Body of pancreas (tissue), 4 donors: ENCODE data around the gene AMDHD1. TPM values are rescaled to one million over a fixed set of nuclear protein-coding genes. Genes with fewer than 3 reads are reported as not detected.
A peak's percentile ranks its signal among the peaks of the same experiment; 100 is the strongest.

Source experiments
- ATAC-seq: fragments of 150-250 bp; one replicate; pipeline ENCODE4 v1.9.1; 2016
- DNase-seq, 4 donors: peaks; one replicate each; pipeline ENCODE4 v3.0.0-alpha.2; 2019
- H3K27ac ChIP-seq, 4 donors: fragments of 200-600 bp; sonication (generic); 1 replicate in 3 of 4; 2 replicates in 1 of 4; pipeline versions ENCODE4 v1.5.1 to v1.6.1; 2016 to 2019; ENCODE audit warnings: mild to moderate bottlenecking in 1 of 4, mixed read lengths in 1 of 4, moderate library complexity in 1 of 4
- H3K27me3 ChIP-seq, 2 donors: fragments of 200-600 bp; sonication (generic); one replicate each; pipeline ENCODE4 v1.6.0; 2016; ENCODE audit warnings: mild to moderate bottlenecking in 1 of 2
- H3K36me3 ChIP-seq, 2 donors: fragments of 200-600 bp; sonication (generic); replicated peaks in 1 of 2; 2 replicates each; pipeline ENCODE4 v1.5.1; 2016; ENCODE audit warnings: low read depth in 2 of 2; ENCODE audit not compliant: insufficient read depth in 1 of 2
- H3K4me1 ChIP-seq: fragments of 200-600 bp; sonication (generic); one replicate; pipeline ENCODE4 v1.6.0; 2016
- H3K4me3 ChIP-seq, 2 donors: fragments of 200-600 bp; sonication (generic); 1 replicate in 1 of 2; 2 replicates in 1 of 2; pipeline ENCODE4 v1.5.1; 2016 to 2019
- H3K9me3 ChIP-seq, 3 donors: fragments of 200-600 bp; sonication (generic); 1 replicate in 2 of 3; 2 replicates in 1 of 3; pipeline ENCODE4 v1.5.1; 2016
- POLR2A ChIP-seq, 3 donors: fragments of 450-650 bp; IDR thresholded peaks; one replicate each; pipeline ENCODE4 v1.6.1; 2016; ENCODE audit warnings: antibody characterized with exemption in 3 of 3, mild to moderate bottlenecking in 2 of 3
- WGBS, 2 donors: methylation state at CpG; one replicate each; pipeline ENCODE4 v1.1.5; 2017; 5-methylcytosine and 5-hydroxymethylcytosine counted together
- intact Hi-C: fragments of 100-400 bp; cut with DNase I; formaldehyde crosslinking; loops from one replicate; pipeline ENCODE4 v1.15.1; 2023
- total RNA-seq, 2 donors: library from RNA; depleted of rRNA; stranded (reverse); fragments of >200 nt; gene quantifications; one replicate each; pipeline ENCODE4 v1.1.0, GENCODE V29; 2016
- TF ChIP-seq, protein P1 (sequence below), 7 experiments: fragments of 450-650 bp in 4 of 7; fragments of 200-600 bp in 3 of 7; sonication (generic) in 3 of 7; IDR thresholded peaks; one replicate each; pipeline ENCODE4 v1.5.1; 2016 to 2019; ENCODE audit warnings: antibody characterized with exemption in 7 of 7

Gene AMDHD1, protein sequence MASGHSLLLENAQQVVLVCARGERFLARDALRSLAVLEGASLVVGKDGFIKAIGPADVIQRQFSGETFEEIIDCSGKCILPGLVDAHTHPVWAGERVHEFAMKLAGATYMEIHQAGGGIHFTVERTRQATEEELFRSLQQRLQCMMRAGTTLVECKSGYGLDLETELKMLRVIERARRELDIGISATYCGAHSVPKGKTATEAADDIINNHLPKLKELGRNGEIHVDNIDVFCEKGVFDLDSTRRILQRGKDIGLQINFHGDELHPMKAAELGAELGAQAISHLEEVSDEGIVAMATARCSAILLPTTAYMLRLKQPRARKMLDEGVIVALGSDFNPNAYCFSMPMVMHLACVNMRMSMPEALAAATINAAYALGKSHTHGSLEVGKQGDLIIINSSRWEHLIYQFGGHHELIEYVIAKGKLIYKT
- total RNA-seq, result 1 to 10 TPM; 4.4 to 4.6 TPM

DNA sequence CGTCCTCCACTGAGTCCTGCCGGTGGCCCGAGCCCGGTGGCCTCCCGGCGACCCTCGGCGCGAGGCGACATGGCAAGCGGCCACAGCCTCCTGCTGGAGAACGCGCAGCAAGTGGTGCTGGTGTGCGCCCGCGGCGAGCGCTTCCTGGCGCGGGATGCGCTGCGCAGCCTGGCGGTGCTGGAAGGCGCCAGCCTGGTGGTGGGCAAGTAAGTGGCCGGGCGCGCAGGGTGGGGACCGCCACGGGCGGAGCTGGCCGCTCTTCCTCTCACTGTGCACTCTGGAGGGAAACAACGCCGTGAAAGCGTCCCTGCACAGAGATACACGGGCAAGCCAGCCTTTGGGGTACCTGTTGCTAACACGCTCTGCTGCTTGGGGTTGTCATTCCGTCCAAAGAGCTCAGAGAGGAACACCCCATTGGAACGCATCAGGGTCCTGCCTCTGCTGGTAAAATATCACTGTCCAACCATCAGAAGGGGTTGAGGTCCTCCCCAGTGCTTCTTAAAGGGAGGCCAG, at the start of gene AMDHD1:
Gene AMDHD1, plus strand, starts transcription at position 2 of the 513 bp plus-strand sequence. Its CDS starts 68 bp downstream, at position 70.
- intact Hi-C loops, result no loop called here
- Histone ChIP-seq H3K36me3 (no peaks in the 10 kb centered on the region), H3K4me3 (peak within 1 kb of the TSS; percentile 74 to 93), H3K4me1 (peaks cover 10% of the 10 kb centered on the region), H3K9me3 (no peaks in the 10 kb centered on the region), H3K27me3 (no peaks in the 10 kb centered on the region), H3K27ac (peak within 1 kb of the TSS; percentile 70 to 88 (median 86))
- peak; percentile 63 for ATAC-seq
- 0% methylated on average over 4 to 18 of the region's 38 CpGs for WGBS, 2 donors
- TF ChIP-seq, protein P1, sequence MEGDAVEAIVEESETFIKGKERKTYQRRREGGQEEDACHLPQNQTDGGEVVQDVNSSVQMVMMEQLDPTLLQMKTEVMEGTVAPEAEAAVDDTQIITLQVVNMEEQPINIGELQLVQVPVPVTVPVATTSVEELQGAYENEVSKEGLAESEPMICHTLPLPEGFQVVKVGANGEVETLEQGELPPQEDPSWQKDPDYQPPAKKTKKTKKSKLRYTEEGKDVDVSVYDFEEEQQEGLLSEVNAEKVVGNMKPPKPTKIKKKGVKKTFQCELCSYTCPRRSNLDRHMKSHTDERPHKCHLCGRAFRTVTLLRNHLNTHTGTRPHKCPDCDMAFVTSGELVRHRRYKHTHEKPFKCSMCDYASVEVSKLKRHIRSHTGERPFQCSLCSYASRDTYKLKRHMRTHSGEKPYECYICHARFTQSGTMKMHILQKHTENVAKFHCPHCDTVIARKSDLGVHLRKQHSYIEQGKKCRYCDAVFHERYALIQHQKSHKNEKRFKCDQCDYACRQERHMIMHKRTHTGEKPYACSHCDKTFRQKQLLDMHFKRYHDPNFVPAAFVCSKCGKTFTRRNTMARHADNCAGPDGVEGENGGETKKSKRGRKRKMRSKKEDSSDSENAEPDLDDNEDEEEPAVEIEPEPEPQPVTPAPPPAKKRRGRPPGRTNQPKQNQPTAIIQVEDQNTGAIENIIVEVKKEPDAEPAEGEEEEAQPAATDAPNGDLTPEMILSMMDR (IDR thresholded peaks at IDR 0.05), result peak in 5 of 7 experiments; percentile 24 to 41 (median 35)
- TF ChIP-seq POLR2A (IDR thresholded peaks at IDR 0.05), result no peak
- DNase-seq, result peak; percentile 40 to 65 (median 50)

DNA sequence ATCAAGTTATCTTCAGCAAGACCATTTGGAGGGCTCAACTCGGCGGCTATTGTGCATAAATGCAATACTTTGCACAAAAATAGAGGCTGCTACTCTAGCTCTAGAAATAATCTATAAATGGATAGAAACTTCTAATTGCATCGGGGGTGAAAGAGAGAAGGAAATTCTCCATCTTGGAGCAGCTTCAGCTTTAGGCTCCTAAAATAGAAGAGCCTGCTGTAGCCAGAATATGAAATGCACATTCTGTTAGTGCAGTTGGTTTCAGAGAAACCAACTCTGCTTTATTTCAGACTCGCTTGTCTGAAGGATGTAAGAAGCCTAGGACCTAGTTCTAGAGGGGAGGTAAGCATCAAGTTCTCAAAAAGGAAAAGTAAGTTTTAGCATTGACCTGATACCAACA, 46.3 kb upstream of the AMDHD1 start:
- no peaks in the 10 kb centered on the region for H3K9me3 ChIP-seq
- 80 to 85% methylated on average over 4 of the region's 4 CpGs for WGBS, 2 donors
- no peak for ATAC-seq
- no peak overlapping the region for H3K4me3 ChIP-seq
- intact Hi-C loops, result no loop called here
- no peak for DNase-seq
- TF ChIP-seq POLR2A (IDR thresholded peaks at IDR 0.05), result no peak
- TF ChIP-seq, protein P1 (IDR thresholded peaks at IDR 0.05), result no peak
- H3K36me3 ChIP-seq, result no peaks in the 10 kb centered on the region
- no peaks in the 10 kb centered on the region for H3K4me1 ChIP-seq
- no peaks in the 10 kb centered on the region for H3K27me3 ChIP-seq
- no peak overlapping the region for H3K27ac ChIP-seq

DNA sequence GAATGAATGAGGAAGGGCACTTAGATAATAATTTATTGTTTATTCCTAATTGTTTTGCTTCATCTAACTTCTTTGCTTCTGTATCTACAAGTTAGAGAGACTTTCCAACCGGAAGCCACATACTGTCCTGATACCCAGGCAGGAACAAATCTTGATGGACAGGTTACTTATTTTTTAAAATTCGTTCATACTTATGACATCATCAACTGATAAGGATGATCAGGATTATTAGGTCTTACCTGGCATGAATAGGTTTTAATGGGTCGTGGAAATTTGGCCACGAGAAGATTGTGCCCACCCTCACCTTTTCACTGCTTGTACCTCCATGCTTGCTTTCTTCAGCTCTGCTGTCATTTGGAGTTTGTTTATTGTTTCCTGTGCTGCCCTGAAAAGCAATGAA, 45.0 kb upstream of the AMDHD1 start:
- intact Hi-C loops, result no loop called here
- Histone ChIP-seq H3K4me3 (no peak overlapping the region), H3K4me1 (no peaks in the 10 kb centered on the region), H3K9me3 (no peaks in the 10 kb centered on the region), H3K36me3 (no peaks in the 10 kb centered on the region), H3K27ac (no peak overlapping the region), H3K27me3 (no peaks in the 10 kb centered on the region)
- DNase-seq, result no peak
- WGBS, 2 donors, result 43 to 48% methylated on average over 4 of the region's 4 CpGs
- TF ChIP-seq POLR2A (IDR thresholded peaks at IDR 0.05), result no peak
- TF ChIP-seq, protein P1 (IDR thresholded peaks at IDR 0.05), result no peak
- no peak for ATAC-seq

DNA sequence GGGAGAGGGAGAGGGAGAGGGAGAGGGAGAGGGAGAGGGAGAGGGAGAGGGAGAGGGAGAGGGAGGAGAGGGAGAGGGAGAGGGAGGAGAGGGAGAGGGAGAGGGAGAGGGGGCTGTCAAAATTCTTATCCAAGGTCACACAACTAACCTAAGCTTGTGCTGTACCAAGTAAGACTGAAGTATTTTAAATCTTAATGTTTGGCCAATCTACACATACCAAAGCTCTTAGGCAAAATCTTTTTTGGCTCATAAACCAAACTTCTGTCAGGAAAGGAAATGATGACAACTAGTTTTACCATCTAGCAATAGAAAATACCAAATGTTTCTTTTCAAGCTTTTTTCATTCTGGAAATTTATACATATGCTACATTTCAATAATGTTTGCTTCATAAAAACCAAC, 34.6 kb upstream of the AMDHD1 start:
- Histone ChIP-seq H3K4me3 (no peak overlapping the region), H3K36me3 (no peaks in the 10 kb centered on the region), H3K9me3 (no peaks in the 10 kb centered on the region), H3K4me1 (no peaks in the 10 kb centered on the region), H3K27ac (no peak overlapping the region), H3K27me3 (no peaks in the 10 kb centered on the region)
- DNase-seq, result no peak
- TF ChIP-seq, protein P1 (IDR thresholded peaks at IDR 0.05), result no peak
- no peak for ATAC-seq
- intact Hi-C loops, result no loop called here
